Measurements from ENCODE around the gene STARD3. TPM values are rescaled to one million over a fixed set of nuclear protein-coding genes. Genes with fewer than 3 reads are reported as not detected.

Gene STARD3
- total RNA-seq, 2 donors from 2014 or later: 60.3 to 60.5 TPM

- peak; percentile 87 for TF ChIP-seq CTCF (conservative IDR thresholded peaks at IDR 0.05)
- H3K9me3 ChIP-seq (ENCODE audit: control insufficient read depth, low read length): no peaks in the 10 kb centered on the region
- Mint-ChIP-seq H3K4me3 (no peak overlapping the region), H3K27me3 (ENCODE audit: insufficient read depth) (peaks cover 41% of the 10 kb centered on the region), H3K27ac (no peak overlapping the region), H3K4me1 (peaks cover 15% of the 10 kb centered on the region), H3K36me3 (ENCODE audit: low read depth) (peaks cover 4% of the 10 kb centered on the region), H3K9me3 (no peaks in the 10 kb centered on the region)
- peaks cover 39% of the 10 kb centered on the region for H3K27me3 ChIP-seq (ENCODE audit: control insufficient read depth, insufficient read depth, low read length, poor library complexity, severe bottlenecking)
- H3K9ac ChIP-seq (ENCODE audit: extremely low read depth, low read length, poor library complexity, severe bottlenecking): no peak overlapping the region
- no peak overlapping the region for H3K4me3 ChIP-seq (ENCODE audit: low read length)
- H3K4me1 ChIP-seq (ENCODE audit: control insufficient read depth, insufficient read depth, low read length): no peaks in the 10 kb centered on the region
- 82 to 88% methylated on average over 11 to 18 of the region's 19 CpGs for WGBS, 2 experiments (ENCODE audit: insufficient coverage in 1 of 2, insufficient read length in 1 of 2)
- H3K27ac ChIP-seq (ENCODE audit: low read depth, low read length): no peak overlapping the region
- DNase-seq: peak; percentile 92
- peaks cover 4% of the 10 kb centered on the region for H3K36me3 ChIP-seq (ENCODE audit: control insufficient read depth, insufficient read depth, low read length)
These were observed 34.9 kb downstream of the STARD3 start for GRCh38 chr17:39671651-39672521.

- H3K4me3 Mint-ChIP-seq: no peak overlapping the region
- peaks cover 31% of the 10 kb centered on the region for H3K27me3 ChIP-seq (ENCODE audit: control insufficient read depth, insufficient read depth, low read length, poor library complexity, severe bottlenecking)
- H3K36me3 Mint-ChIP-seq (ENCODE audit: low read depth): peaks cover 10% of the 10 kb centered on the region
- no peaks in the 10 kb centered on the region for H3K4me1 ChIP-seq (ENCODE audit: control insufficient read depth, insufficient read depth, low read length)
- no peak overlapping the region for H3K9ac ChIP-seq (ENCODE audit: extremely low read depth, low read length, poor library complexity, severe bottlenecking)
- peaks cover 5% of the 10 kb centered on the region for H3K36me3 ChIP-seq (ENCODE audit: control insufficient read depth, insufficient read depth, low read length)
- H3K27me3 Mint-ChIP-seq (ENCODE audit: insufficient read depth): peaks cover 34% of the 10 kb centered on the region
- WGBS, 2 experiments (ENCODE audit: insufficient coverage in 1 of 2, insufficient read length in 1 of 2): 93 to 96% methylated on average over 8 to 15 of the region's 15 CpGs
- no peak for DNase-seq
- H3K9me3 Mint-ChIP-seq: no peaks in the 10 kb centered on the region
- H3K4me1 Mint-ChIP-seq: peaks cover 15% of the 10 kb centered on the region
- H3K4me3 ChIP-seq (ENCODE audit: low read length): no peak overlapping the region
- H3K27ac ChIP-seq (ENCODE audit: low read depth, low read length): no peak overlapping the region
- H3K27ac Mint-ChIP-seq: no peak overlapping the region
- TF ChIP-seq CTCF (conservative IDR thresholded peaks at IDR 0.05): peak; percentile 2
- H3K9me3 ChIP-seq (ENCODE audit: control insufficient read depth, low read length): no peaks in the 10 kb centered on the region
These were observed 35.8 kb downstream of the STARD3 start for GRCh38 chr17:39672522-39673334.

- H3K4me3 ChIP-seq (ENCODE audit: low read length): no peak overlapping the region
- H3K9ac ChIP-seq (ENCODE audit: extremely low read depth, low read length, poor library complexity, severe bottlenecking): no peak overlapping the region
- no peak overlapping the region for H3K27ac Mint-ChIP-seq
- DNase-seq: no peak
- no peak overlapping the region for H3K27ac ChIP-seq (ENCODE audit: low read depth, low read length)
- H3K36me3 Mint-ChIP-seq (ENCODE audit: low read depth): peaks cover 10% of the 10 kb centered on the region
- peaks cover 23% of the 10 kb centered on the region for H3K27me3 ChIP-seq (ENCODE audit: control insufficient read depth, insufficient read depth, low read length, poor library complexity, severe bottlenecking)
- TF ChIP-seq CTCF (conservative IDR thresholded peaks at IDR 0.05): no peak
- peaks cover 16% of the 10 kb centered on the region for H3K4me1 Mint-ChIP-seq
- no peaks in the 10 kb centered on the region for H3K9me3 Mint-ChIP-seq
- H3K27me3 Mint-ChIP-seq (ENCODE audit: insufficient read depth): peaks cover 29% of the 10 kb centered on the region
- H3K4me1 ChIP-seq (ENCODE audit: control insufficient read depth, insufficient read depth, low read length): no peaks in the 10 kb centered on the region
- 75 to 83% methylated on average over 8 to 13 of the region's 13 CpGs for WGBS, 2 experiments (ENCODE audit: insufficient coverage in 1 of 2, insufficient read length in 1 of 2)
- H3K36me3 ChIP-seq (ENCODE audit: control insufficient read depth, insufficient read depth, low read length): peaks cover 5% of the 10 kb centered on the region
- no peaks in the 10 kb centered on the region for H3K9me3 ChIP-seq (ENCODE audit: control insufficient read depth, low read length)
- H3K4me3 Mint-ChIP-seq: no peak overlapping the region
These were observed 36.6 kb downstream of the STARD3 start for GRCh38 chr17:39673335-39674081.
